ENCODE results near the gene WDR59.

GRCh38 chr16:75003931-75004330, 19.0 kb upstream of the WDR59 start:
- TF ChIP-seq, protein P1, sequence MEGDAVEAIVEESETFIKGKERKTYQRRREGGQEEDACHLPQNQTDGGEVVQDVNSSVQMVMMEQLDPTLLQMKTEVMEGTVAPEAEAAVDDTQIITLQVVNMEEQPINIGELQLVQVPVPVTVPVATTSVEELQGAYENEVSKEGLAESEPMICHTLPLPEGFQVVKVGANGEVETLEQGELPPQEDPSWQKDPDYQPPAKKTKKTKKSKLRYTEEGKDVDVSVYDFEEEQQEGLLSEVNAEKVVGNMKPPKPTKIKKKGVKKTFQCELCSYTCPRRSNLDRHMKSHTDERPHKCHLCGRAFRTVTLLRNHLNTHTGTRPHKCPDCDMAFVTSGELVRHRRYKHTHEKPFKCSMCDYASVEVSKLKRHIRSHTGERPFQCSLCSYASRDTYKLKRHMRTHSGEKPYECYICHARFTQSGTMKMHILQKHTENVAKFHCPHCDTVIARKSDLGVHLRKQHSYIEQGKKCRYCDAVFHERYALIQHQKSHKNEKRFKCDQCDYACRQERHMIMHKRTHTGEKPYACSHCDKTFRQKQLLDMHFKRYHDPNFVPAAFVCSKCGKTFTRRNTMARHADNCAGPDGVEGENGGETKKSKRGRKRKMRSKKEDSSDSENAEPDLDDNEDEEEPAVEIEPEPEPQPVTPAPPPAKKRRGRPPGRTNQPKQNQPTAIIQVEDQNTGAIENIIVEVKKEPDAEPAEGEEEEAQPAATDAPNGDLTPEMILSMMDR (IDR thresholded peaks at IDR 0.05) = no peak
- TF ChIP-seq EZH2 (IDR thresholded peaks at IDR 0.05; ENCODE audit: borderline replicate concordance, insufficient read depth, low read depth, low read length, poor library complexity, severe bottlenecking) = no peak
